HEK293 (cell line): ENCODE measurements around the gene WASF3.

Experiments
- CTCF ChIA-PET: fragments of 350-600 bp; formaldehyde crosslinking; extraction: SDS; loops from one replicate; lab custom pipeline; 2021; ENCODE audit warnings: antibody characterized with exemption; lab: Yijun Ruan, JAX
- POLR2A ChIA-PET: fragments of 300-600 bp; formaldehyde crosslinking; extraction: SDS; loops from one replicate; lab custom pipeline; 2020; ENCODE audit warnings: antibody characterized with exemption, inconsistent platforms; lab: Yijun Ruan, JAX
- H3K27ac ChIP-seq: fragments of 200-500 bp; sonication (Bioruptor generic); 2 replicates; pipeline ENCODE4 v1.5.1; 2014; ENCODE audit warnings: low read depth, low read length, control low read depth, inconsistent platforms; ENCODE audit errors: extremely low read depth
- H3K36me3 ChIP-seq, 2 experiments: fragments of 200-500 bp in 1 of 2; sonication (Bioruptor generic) in 1 of 2; 1 replicate in 1 of 2; 2 replicates in 1 of 2; pipeline ENCODE4 v1.5.1; 2014 to 2017; ENCODE audit warnings: inconsistent platforms in 2 of 2, low read length in 2 of 2; ENCODE audit not compliant: control insufficient read depth in 2 of 2, insufficient read depth in 1 of 2
- H3K4me1 ChIP-seq: fragments of 200-500 bp; sonication (Bioruptor generic); 2 replicates; pipeline ENCODE4 v1.5.1; 2014; ENCODE audit warnings: mild to moderate bottlenecking, low read length, inconsistent platforms; ENCODE audit not compliant: control insufficient read depth, insufficient read depth
- H3K4me3 ChIP-seq: 2 replicates; pipeline ENCODE4 v1.5.1; 2011; ENCODE audit warnings: low read depth, mild to moderate bottlenecking, control low read depth, low read length, moderate library complexity
- H3K9me3 ChIP-seq: fragments of 200-500 bp; sonication (Bioruptor generic); 2 replicates; pipeline ENCODE4 v1.5.1; 2014; ENCODE audit warnings: low read depth, low read length, inconsistent platforms; ENCODE audit not compliant: control insufficient read depth, insufficient read depth
- BCL11B ChIP-seq: fragments of 450-650 bp; formaldehyde crosslinking; IDR thresholded peaks from 2 replicates; pipeline ENCODE4 v1.5.1; 2016; ENCODE audit warnings: low read depth, missing biosample characterization, missing genetic modification characterization
- BCL6B ChIP-seq: fragments of 450-650 bp; formaldehyde crosslinking; IDR thresholded peaks from 2 replicates; pipeline ENCODE4 v1.5.1; 2017; ENCODE audit warnings: missing biosample characterization, missing genetic modification characterization
- CTCF ChIP-seq: fragments of 450-650 bp; formaldehyde crosslinking; IDR thresholded peaks from 2 replicates; pipeline ENCODE4 v1.5.1; 2016; ENCODE audit warnings: missing biosample characterization, missing genetic modification characterization
- PBX3 ChIP-seq: sonication (generic); formaldehyde crosslinking; IDR thresholded peaks from 2 replicates; pipeline ENCODE4 v1.8.1; 2022; ENCODE audit warnings: mild to moderate bottlenecking, moderate library complexity, missing genetic modification reagents
- TRIM28 ChIP-seq: IDR thresholded peaks from 2 replicates; pipeline ENCODE4 v1.6.1; 2011; ENCODE audit warnings: low read length, control low read depth, borderline replicate concordance
- ZBTB11 ChIP-seq: fragments of 450-650 bp; formaldehyde crosslinking; conservative IDR thresholded peaks from 2 replicates; pipeline ENCODE4 v1.5.1; 2016; ENCODE audit warnings: low read depth, missing biosample characterization, missing genetic modification characterization
- ZBTB44 ChIP-seq: fragments of 450-650 bp; IDR thresholded peaks from 2 replicates; pipeline ENCODE4 v1.5.1; 2018; ENCODE audit warnings: missing biosample characterization, mild to moderate bottlenecking, missing genetic modification characterization
- ZBTB7A ChIP-seq: fragments of 450-650 bp; formaldehyde crosslinking; IDR thresholded peaks from 2 replicates; pipeline ENCODE4 v1.5.1; 2016; ENCODE audit warnings: low read depth, missing biosample characterization, missing genetic modification characterization
- ZNF112 ChIP-seq: fragments of 450-650 bp; formaldehyde crosslinking; IDR thresholded peaks from 2 replicates; pipeline ENCODE4 v1.5.0; 2017; ENCODE audit warnings: missing biosample characterization, missing genetic modification characterization
- ZNF114 ChIP-seq: fragments of 450-650 bp; formaldehyde crosslinking; IDR thresholded peaks from 2 replicates; pipeline ENCODE4 v1.5.0; 2017; ENCODE audit warnings: missing biosample characterization, missing genetic modification characterization
- ZNF16 ChIP-seq: fragments of 450-650 bp; formaldehyde crosslinking; IDR thresholded peaks from 2 replicates; pipeline ENCODE4 v1.5.1; 2016; ENCODE audit warnings: low read depth, missing biosample characterization, missing genetic modification characterization
- ZNF335 ChIP-seq: fragments of 450-650 bp; formaldehyde crosslinking; conservative IDR thresholded peaks from 2 replicates; pipeline ENCODE4 v1.5.1; 2016; ENCODE audit warnings: missing biosample characterization, missing genetic modification characterization
- ZNF416 ChIP-seq: fragments of 450-650 bp; formaldehyde crosslinking; IDR thresholded peaks from 2 replicates; pipeline ENCODE4 v1.5.1; 2016; ENCODE audit warnings: missing biosample characterization, missing genetic modification characterization
- ZNF580 ChIP-seq: fragments of 450-650 bp; formaldehyde crosslinking; IDR thresholded peaks from 2 replicates; pipeline ENCODE4 v1.5.1; 2016; ENCODE audit warnings: missing biosample characterization, missing genetic modification characterization
- ZNF624 ChIP-seq: fragments of 450-650 bp; formaldehyde crosslinking; IDR thresholded peaks from 2 replicates; pipeline ENCODE4 v1.5.1; 2017; ENCODE audit warnings: missing biosample characterization, missing genetic modification characterization
- ZNF654 ChIP-seq: fragments of 450-650 bp; formaldehyde crosslinking; IDR thresholded peaks from 2 replicates; pipeline ENCODE4 v1.5.1; 2016; ENCODE audit warnings: low read depth, missing biosample characterization, missing genetic modification characterization
- ZSCAN16 ChIP-seq: fragments of 450-650 bp; formaldehyde crosslinking; IDR thresholded peaks from 2 replicates; pipeline ENCODE4 v1.5.1; 2016; ENCODE audit warnings: missing biosample characterization, missing genetic modification characterization
- ZSCAN4 ChIP-seq: fragments of 450-650 bp; formaldehyde crosslinking; IDR thresholded peaks from 2 replicates; pipeline ENCODE4 v1.5.1; 2017; ENCODE audit warnings: missing biosample characterization, missing genetic modification characterization

WASF3 gene

GRCh38 chr13:26706381-26706780 lies 148.9 kb downstream of the WASF3 start:
- Histone ChIP-seq H3K27ac (no peak overlapping the region), H3K4me3 (no peak overlapping the region), H3K36me3 (no peaks in the 10 kb centered on the region), H3K4me1 (no peaks in the 10 kb centered on the region), H3K9me3 (no peaks in the 10 kb centered on the region)
- TF ChIP-seq ZSCAN16 (tag by site-specific recombination): no peak
- TF ChIP-seq ZSCAN4 (tag by site-specific recombination): no peak
- no peak for TF ChIP-seq ZNF114 (tag by site-specific recombination)
- TF ChIP-seq TRIM28: no peak
- no peak for TF ChIP-seq PBX3 (CRISPR knock-in tag)
- TF ChIP-seq ZNF112 (tag by site-specific recombination): no peak
- no peak for TF ChIP-seq ZNF16 (tag by site-specific recombination)
- no peak for TF ChIP-seq ZBTB7A (tag by site-specific recombination)
- no peak for TF ChIP-seq ZNF624 (tag by site-specific recombination)
- TF ChIP-seq ZNF580 (tag by site-specific recombination): no peak
- no peak for TF ChIP-seq BCL11B (tag by site-specific recombination)
- TF ChIP-seq ZBTB44 (tag by site-specific recombination): no peak
- no peak for TF ChIP-seq ZNF416 (tag by site-specific recombination)
- no peak for TF ChIP-seq ZNF335 (tag by site-specific recombination)
- ChIA-PET POLR2A (no interaction called here), CTCF (interaction anchor here (0.6 to 7.4 kb wide), 11 partner anchors 8 to 523 kb away, joined by 3 to 48 read pairs (median 4); no protein-coding TSS in a partner anchor)

GRCh38 chr13:26707122-26708006 lies 149.9 kb downstream of the WASF3 start:
- Histone ChIP-seq H3K27ac (no peak overlapping the region), H3K4me1 (no peaks in the 10 kb centered on the region), H3K4me3 (no peak overlapping the region), H3K36me3 (no peaks in the 10 kb centered on the region), H3K9me3 (no peaks in the 10 kb centered on the region)
- POLR2A ChIA-PET: no interaction called here
- TF ChIP-seq ZNF654 (tag by site-specific recombination): peak; percentile 59
- TF ChIP-seq BCL6B (tag by site-specific recombination): peak; percentile 56; the same call in 1 of the 2 replicates
- TF ChIP-seq ZBTB11 (tag by site-specific recombination): no peak
- TF ChIP-seq CTCF (tag by site-specific recombination): peak; percentile 37; the same call in 1 of the 2 replicates
- peak; percentile 64 for TF ChIP-seq ZSCAN4 (tag by site-specific recombination)
- CTCF ChIA-PET: interaction anchor here (0.6 to 7.4 kb wide), 13 partner anchors 9 to 1437 kb away, joined by 3 to 48 read pairs (median 3); no protein-coding TSS in a partner anchor
